Body of pancreas (tissue), 4 donors: ENCODE results near the gene MFAP3.

Source experiments
- POLR2A ChIP-seq, 3 donors: fragments of 450-650 bp; IDR thresholded peaks; one replicate each; pipeline ENCODE4 v1.6.1; 2016; ENCODE audit warnings: antibody characterized with exemption in 3 of 3, mild to moderate bottlenecking in 2 of 3
- TF ChIP-seq, protein P1 (sequence below), 7 experiments: fragments of 450-650 bp in 4 of 7; fragments of 200-600 bp in 3 of 7; sonication (generic) in 3 of 7; IDR thresholded peaks; one replicate each; pipeline ENCODE4 v1.5.1; 2016 to 2019; ENCODE audit warnings: antibody characterized with exemption in 7 of 7

DNA sequence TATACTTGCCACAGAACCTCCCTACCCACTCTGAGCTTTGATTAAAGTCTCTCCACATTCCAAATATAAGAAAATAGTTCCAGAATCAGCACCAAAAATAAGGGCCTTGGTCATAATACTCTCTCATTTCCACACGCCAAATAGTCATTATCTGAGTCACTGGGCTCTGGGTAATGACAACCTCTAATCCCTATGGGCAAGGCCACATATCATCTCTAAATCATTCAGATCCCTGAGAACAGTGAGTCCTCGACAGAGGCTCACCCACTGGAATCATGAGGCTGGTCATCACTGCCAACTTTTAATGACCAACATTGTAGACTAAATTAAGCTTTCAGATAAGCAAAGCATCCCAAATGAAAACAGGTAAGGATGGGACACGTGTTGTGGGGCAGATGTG is 28.1 kb upstream of the MFAP3 start:
- TF ChIP-seq POLR2A (IDR thresholded peaks at IDR 0.05), result no peak
- TF ChIP-seq, protein P1, sequence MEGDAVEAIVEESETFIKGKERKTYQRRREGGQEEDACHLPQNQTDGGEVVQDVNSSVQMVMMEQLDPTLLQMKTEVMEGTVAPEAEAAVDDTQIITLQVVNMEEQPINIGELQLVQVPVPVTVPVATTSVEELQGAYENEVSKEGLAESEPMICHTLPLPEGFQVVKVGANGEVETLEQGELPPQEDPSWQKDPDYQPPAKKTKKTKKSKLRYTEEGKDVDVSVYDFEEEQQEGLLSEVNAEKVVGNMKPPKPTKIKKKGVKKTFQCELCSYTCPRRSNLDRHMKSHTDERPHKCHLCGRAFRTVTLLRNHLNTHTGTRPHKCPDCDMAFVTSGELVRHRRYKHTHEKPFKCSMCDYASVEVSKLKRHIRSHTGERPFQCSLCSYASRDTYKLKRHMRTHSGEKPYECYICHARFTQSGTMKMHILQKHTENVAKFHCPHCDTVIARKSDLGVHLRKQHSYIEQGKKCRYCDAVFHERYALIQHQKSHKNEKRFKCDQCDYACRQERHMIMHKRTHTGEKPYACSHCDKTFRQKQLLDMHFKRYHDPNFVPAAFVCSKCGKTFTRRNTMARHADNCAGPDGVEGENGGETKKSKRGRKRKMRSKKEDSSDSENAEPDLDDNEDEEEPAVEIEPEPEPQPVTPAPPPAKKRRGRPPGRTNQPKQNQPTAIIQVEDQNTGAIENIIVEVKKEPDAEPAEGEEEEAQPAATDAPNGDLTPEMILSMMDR (IDR thresholded peaks at IDR 0.05), result no peak
